HG02852 (cell line): ENCODE data around the gene METTL21C.

Experiments used
- ATAC-seq: cut with Tn5 transposase; IDR thresholded peaks from one replicate; pipeline ENCODE4 v1.9.1; 2021; ENCODE audit warnings: mild to moderate bottlenecking, moderate library complexity; ENCODE audit not compliant: unreplicated experiment

METTL21C gene

GRCh38 chr13:102667911-102668310 lies 26.9 kb downstream of the METTL21C start:
- ATAC-seq: no peak

GRCh38 chr13:102667023-102667422 lies 27.8 kb downstream of the METTL21C start:
- no peak for ATAC-seq

- no peak for ATAC-seq
Measured at GRCh38 chr13:102659168-102659713, 35.6 kb downstream of the METTL21C start.

DNA sequence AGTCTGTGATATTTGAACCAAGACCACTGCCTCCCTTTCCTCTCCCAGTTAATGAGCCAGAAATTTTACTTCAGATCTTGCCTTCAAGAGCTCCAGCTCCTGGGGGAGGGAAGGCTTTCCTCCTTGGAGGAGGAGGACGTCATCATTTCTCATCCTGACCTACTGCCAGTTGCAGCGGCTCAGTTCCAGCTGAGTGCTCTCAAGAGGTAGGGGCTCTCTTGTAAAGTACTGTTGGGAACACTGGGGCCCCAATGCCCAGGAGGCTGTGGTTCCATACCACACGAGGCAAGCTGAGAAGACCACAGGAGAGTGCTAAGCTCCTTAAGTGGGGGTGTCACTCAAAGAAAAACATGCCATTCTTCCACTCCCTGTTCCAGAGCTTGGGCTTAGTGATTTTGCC lies 36.2 kb downstream of the METTL21C start:
- ATAC-seq: no peak

DNA sequence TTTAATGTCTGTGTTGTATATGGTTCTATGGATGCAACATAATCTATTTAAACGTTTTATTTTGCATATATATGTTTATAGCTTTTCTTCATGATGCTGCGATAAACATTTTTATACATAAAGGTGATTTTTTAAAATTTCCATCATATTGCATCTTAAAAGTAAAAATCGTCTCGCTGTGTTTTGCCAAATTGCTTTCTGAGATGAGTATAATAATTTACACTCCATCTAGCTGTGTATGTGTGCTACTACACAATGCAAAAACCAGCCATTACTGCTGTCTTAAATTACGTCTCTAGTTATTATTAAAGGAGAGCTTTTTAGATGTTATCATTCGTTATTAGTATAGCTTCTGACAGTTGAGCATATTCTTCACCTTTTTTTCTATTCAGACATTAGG lies 37.2 kb downstream of the METTL21C start:
- no peak for ATAC-seq

GRCh38 chr13:102654756-102655155 lies 40.1 kb downstream of the METTL21C start:
- no peak for ATAC-seq

- ATAC-seq: no peak
Measured at GRCh38 chr13:102651892-102652291, 43.0 kb downstream of the METTL21C start.

DNA sequence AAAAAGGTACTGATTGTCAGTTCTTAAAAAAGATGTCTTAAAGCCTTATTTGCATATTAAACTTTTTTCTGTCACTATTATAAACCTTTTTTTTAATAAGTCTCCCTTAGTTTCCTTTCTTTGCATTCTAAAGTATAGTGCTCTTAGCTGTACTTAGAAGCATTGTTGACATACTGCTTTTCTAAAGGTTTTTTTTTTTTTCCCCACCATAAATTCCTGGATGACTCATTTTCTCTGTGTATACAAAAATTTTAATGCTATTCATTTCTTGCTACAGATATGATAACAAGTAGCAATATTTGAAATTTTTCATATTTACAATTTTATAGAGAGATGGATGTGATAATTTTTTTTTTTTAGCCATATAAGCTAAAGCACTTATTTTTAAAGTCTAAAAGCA lies 43.5 kb downstream of the METTL21C start:
- ATAC-seq: no peak

DNA sequence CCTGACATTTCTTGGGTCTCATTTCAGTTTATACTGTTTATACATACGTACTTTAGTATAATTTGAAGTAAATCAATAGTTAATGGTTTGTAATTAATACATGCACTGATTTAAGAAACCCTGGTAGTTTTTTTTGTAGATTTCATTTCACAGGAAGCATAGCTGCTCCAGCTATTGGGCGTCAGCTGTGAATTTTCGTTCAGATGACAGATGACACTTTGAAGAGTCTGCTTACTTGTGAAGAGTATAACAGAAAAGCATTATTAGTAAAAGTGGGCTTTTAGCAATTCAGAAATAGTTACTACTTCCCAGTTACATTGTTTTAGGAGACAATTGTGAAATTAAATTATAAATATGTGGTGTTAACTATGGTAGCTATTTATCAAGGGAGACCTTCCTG lies 44.4 kb downstream of the METTL21C start:
- ATAC-seq: no peak

GRCh38 chr13:102648046-102648445 lies 46.8 kb downstream of the METTL21C start:
- no peak for ATAC-seq

DNA sequence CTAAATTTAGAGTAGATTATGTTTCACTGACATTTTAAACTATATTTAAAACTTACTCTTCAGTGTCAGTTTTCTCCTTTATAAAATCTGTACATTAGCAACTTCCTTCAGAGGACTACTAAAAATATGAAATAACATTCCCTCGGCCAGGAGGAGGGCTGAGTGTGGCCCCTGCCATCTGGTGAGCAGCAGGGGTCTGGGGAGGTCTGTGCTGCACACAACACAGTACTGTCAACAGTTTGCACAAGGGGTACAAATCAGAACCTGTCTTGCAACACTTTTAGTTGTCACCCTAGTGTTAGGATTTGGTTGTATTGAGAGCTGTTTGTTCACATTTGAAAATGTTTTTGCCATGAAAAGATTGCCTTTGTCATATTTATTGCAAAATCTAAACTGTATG lies 49.1 kb downstream of the METTL21C start:
- no peak for ATAC-seq

GRCh38 chr13:102643656-102644055 lies 51.2 kb downstream of the METTL21C start:
- ATAC-seq: no peak

DNA sequence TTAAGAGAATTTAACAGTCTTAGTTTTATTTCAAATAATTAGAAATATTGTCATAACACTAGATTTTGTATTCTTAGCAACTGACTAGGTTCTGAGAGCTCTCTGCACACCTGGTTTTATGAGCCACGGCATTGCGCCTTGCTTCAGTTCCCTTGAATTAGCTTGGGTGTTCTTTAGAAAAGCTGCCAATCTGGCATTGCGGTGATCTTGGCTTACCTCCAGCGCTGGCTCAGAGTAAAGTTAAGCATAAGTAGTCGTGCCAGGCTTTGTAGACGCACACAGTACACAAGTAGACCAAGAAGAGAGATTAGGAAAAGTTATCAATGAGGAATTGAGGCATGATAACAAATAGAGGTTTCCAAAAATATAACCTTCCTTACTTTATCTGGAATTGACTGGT lies 52.4 kb downstream of the METTL21C start:
- ATAC-seq: no peak

GRCh38 chr13:102642029-102642428 lies 52.8 kb downstream of the METTL21C start:
- ATAC-seq: no peak

DNA sequence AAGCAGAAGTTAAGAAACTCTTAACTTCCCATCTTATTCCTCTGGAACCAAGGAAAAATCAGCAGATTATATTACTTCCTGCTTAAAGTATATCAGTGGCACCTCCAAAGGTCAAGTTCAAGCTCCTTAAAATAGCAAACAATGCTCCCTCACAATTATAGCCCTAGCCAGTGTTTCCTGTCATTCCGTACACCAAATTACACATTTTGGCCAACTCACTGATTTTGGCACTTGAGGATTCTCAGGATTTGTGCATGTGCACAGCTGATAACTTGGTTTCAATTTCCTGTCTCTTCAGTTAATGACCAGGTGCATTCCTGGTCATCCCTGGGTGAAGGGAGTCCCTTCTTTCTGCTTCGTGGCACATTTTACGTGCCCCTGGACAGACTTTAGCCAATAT lies 56.1 kb downstream of the METTL21C start:
- ATAC-seq: no peak
